GM12865 (cell line): Measurements from ENCODE around the gene CENPU.

Experiments
- DNase-seq: peaks from one replicate; pipeline ENCODE4 v3.0.0; 2010; ENCODE audit warnings: low read depth
- H3K4me3 ChIP-seq: 2 replicates; pipeline ENCODE4 v1.5.1; 2011; ENCODE audit warnings: mild to moderate bottlenecking, low read depth, low read length, control low read depth
- TF ChIP-seq, protein P1 (sequence below): IDR thresholded peaks from 2 replicates; pipeline ENCODE4 v1.5.1; 2011; ENCODE audit warnings: low read length, control low read depth, low read depth, inconsistent platforms; ENCODE audit not compliant: insufficient read depth; ENCODE audit errors: missing control alignments

CENPU gene

DNA sequence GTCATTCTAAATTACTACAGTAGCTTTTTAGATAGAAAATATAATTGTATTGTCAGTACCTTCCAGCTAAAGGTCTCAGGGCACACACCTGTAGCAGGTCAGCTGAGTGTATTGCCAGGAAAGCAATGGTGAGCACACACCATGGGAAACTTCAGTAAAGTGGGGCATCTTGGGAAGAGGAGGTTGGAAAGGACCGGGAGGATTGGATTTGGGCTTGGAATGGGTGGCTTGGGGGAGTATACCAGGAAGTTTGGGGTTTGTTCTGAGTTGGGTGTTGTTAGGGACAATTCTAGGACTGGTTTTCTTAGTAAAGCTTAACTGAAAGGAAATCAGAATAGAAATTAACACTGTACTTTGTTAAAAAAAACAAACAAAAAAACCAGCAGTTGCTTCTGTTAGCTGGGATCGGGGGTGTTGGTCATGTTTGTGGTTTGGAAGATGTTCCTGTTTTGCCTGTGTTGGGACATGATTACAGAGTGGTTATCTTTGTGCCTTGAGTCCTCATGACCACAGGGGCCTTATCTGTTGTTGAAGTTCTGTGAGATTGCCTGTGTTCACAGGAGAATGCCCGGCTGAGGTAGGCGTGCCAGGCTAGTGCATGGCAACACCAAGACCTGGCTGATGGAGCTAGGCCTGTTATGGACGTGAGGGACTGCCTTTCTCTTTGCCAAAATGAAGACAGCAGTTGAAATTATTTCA lies 49.3 kb downstream of the CENPU start:
- no peak for DNase-seq
- TF ChIP-seq, protein P1, sequence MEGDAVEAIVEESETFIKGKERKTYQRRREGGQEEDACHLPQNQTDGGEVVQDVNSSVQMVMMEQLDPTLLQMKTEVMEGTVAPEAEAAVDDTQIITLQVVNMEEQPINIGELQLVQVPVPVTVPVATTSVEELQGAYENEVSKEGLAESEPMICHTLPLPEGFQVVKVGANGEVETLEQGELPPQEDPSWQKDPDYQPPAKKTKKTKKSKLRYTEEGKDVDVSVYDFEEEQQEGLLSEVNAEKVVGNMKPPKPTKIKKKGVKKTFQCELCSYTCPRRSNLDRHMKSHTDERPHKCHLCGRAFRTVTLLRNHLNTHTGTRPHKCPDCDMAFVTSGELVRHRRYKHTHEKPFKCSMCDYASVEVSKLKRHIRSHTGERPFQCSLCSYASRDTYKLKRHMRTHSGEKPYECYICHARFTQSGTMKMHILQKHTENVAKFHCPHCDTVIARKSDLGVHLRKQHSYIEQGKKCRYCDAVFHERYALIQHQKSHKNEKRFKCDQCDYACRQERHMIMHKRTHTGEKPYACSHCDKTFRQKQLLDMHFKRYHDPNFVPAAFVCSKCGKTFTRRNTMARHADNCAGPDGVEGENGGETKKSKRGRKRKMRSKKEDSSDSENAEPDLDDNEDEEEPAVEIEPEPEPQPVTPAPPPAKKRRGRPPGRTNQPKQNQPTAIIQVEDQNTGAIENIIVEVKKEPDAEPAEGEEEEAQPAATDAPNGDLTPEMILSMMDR: no peak
- no peak overlapping the region for H3K4me3 ChIP-seq

DNA sequence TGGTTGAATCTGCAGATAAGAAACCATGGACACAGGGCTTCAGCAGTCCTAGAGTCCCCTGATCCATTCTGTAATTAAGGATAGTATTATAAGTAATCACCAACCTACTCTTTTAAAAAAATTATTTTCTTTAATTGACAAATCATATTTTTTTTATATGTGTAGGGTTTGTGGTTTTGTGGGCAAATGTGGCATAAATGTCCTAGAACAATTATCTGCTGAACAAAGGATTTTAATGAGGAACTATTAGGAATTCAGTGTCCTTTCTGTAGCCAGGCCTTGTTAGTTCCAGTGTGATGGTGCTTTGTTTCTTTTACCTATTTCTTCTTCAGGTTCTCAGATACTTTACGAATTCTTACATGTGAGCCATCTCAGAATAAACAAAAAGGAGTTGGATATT lies 52.0 kb downstream of the CENPU start:
- TF ChIP-seq, protein P1: no peak
- H3K4me3 ChIP-seq: no peak overlapping the region
- DNase-seq: no peak

DNA sequence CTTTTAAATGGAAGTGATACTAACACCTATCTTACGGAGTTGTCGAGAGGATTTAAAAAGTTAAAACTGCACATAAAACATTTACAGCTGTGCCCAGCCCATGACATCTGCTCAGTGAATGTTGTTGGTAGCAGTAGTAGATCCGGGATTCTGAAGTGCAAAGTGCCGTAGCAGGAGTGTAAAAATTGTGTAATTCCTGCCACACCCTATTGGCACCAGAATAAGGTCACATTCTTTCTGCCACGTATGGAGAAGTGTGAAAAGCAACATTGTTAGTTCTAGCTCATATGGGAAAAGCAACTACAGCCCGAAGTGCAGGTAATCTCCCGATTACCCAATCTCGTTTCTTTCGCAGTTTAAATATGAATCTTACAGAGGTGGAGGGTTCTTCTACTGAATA lies 53.2 kb downstream of the CENPU start:
- DNase-seq: no peak
- no peak overlapping the region for H3K4me3 ChIP-seq
- TF ChIP-seq, protein P1: no peak

DNA sequence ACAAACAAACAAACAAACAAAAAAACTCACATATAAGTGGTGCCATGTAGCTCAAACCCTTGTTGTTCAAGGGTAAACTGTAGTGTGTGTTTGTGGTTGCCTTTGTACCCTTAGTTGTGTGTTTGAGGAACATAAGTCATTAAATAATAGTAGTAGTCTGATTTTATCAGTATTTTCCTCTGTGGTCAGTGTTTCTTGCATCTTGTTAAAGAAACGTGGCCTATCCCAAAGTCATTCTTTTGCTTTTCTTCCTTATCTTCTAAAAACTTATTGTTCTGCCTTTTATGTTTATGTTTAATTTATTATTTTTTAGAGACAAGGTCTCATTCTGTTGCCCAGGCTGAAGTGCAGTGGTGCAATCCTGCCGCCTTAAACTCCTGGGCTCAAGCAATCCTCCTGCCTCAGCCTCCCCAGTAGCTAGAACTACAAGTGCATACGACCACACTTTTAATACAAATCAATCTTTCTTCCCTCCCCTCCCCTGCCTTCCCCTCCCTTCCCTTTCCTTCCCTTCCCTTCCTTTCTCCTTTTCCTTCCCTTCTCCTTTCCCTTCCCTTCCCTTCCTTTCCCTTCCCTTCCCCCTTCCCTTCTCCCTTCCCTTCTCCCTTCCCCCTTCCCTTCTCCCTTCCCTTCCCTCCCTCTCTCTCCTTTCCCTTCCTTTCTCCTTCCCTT lies 57.9 kb downstream of the CENPU start:
- DNase-seq: no peak
- TF ChIP-seq, protein P1: no peak
- H3K4me3 ChIP-seq: no peak overlapping the region

DNA sequence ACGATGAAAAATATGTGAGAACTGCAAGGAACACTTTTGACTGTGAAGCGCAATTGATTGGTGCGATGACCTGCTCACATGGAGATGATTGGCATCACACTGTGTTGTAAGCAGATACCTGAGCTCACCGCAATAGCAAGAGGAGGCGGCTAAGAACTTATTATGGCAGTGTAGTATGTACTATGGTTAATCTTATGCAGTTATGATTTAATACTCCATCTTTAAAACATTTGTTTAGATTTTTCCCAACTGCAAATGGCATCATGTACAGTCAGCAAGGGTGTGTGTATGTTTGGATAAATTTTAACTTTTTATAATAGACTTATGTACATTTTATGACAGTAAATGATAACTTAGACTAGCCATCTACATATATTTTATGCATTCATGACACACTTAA lies 58.9 kb downstream of the CENPU start:
- H3K4me3 ChIP-seq: no peak overlapping the region
- no peak for DNase-seq
- TF ChIP-seq, protein P1: no peak

DNA sequence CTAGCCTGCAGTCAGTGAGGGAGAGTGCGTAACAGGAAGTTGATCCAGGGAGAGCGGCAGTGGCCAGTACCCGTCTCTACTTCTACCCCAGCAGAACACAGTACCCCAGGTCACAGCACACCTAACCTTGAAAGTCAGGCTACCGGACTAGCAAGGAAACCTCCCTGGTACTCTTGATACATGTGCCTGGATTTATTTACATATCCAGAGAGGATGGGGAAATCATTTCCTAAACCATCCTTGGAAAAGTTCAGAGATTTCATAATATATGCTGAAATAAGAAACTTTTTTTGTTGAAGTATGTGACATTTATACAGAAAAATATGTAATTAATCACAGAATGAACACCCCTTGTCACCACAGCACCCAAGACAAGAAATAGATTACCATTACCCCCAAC lies 59.9 kb downstream of the CENPU start:
- no peak overlapping the region for H3K4me3 ChIP-seq
- TF ChIP-seq, protein P1: no peak
- no peak for DNase-seq
